HepG2 (cell line): ENCODE measurements around the gene EPHB3. TPM values are rescaled to one million over a fixed set of nuclear protein-coding genes. Genes with fewer than 3 reads are reported as not detected.

Source experiments
- ATAC-seq: fragments of 200-7000 bp; cut with Tn5 transposase; 3 replicates; pipeline ENCODE4 v1.9.1; 2020; ENCODE audit warnings: mild to moderate bottlenecking, moderate library complexity
- BruUV-seq: library from RNA; stranded (reverse); fragments of 400-500 nt; replicated peaks from 2 replicates; lab custom pipeline; 2021; lab: Mats Ljungman, UMichigan
- CTCF ChIA-PET: fragments of 300-600 bp; formaldehyde crosslinking; extraction: SDS; loops from one replicate; lab custom pipeline; 2021; ENCODE audit warnings: low total read pairs, inconsistent platforms, low intra/inter-chr PET ratio; lab: Yijun Ruan, JAX
- POLR2A ChIA-PET: fragments of 350-600 bp; sonication (Branson Sonifier 250); formaldehyde crosslinking; loops from one replicate; lab custom pipeline; 2020; ENCODE audit warnings: antibody characterized with exemption, inconsistent platforms; lab: Yijun Ruan, JAX
- DNase-seq: peaks from one replicate; pipeline ENCODE4 v3.0.0-alpha.2; 2015; ENCODE audit warnings: low spot score
- FAIRE-seq: peaks from 3 replicates; lab custom pipeline; 2011; peaks lifted over from hg19 to GRCh38; lab: Jason Lieb, UNC
- H2AFZ ChIP-seq: one replicate; pipeline ENCODE4 v1.6.1; 2011; ENCODE audit warnings: low read length, inconsistent platforms
- H3K27ac ChIP-seq: fragments of 300-600 bp; 3 replicates; pipeline ENCODE4 v1.8.0; 2011; ENCODE audit warnings: mixed run types, mild to moderate bottlenecking, mixed read lengths, low read length, inconsistent platforms; ENCODE audit not compliant: insufficient read depth; ENCODE audit errors: extremely low read length
- H3K27me3 ChIP-seq, 2 experiments: fragments of 200-600 bp in 1 of 2; 2 replicates in 1 of 2; 3 replicates in 1 of 2; pipeline versions ENCODE4 v1.6.0 to v1.8.0; 2011; ENCODE audit warnings: low read length in 2 of 2, mild to moderate bottlenecking in 2 of 2, moderate library complexity in 2 of 2, inconsistent platforms in 1 of 2; ENCODE audit not compliant: insufficient read depth in 2 of 2, control insufficient read depth in 1 of 2
- H3K36me3 ChIP-seq, 2 experiments: fragments of 200-600 bp in 1 of 2; replicated peaks in 1 of 2; 2 replicates in 1 of 2; 3 replicates in 1 of 2; pipeline versions ENCODE4 v1.5.1 to v1.8.0; 2011; ENCODE audit warnings: low read length in 2 of 2, inconsistent platforms in 1 of 2; ENCODE audit not compliant: insufficient read depth in 2 of 2, control insufficient read depth in 1 of 2
- H3K4me1 ChIP-seq: 2 replicates; pipeline ENCODE4 v1.5.1; 2012; ENCODE audit warnings: low read length, inconsistent platforms; ENCODE audit not compliant: insufficient read depth
- H3K4me2 ChIP-seq: 2 replicates; pipeline ENCODE4 v1.6.0; 2011; ENCODE audit warnings: low read depth, low read length, inconsistent platforms
- H3K4me3 ChIP-seq, 3 experiments: fragments of 200-600 bp in 1 of 3; sonication (generic), shearing (Covaris generic) in 1 of 3; replicated peaks in 1 of 3; 2 replicates each; pipeline ENCODE4 v1.5.1; 2011 to 2016; ENCODE audit warnings: low read length in 3 of 3, inconsistent platforms in 2 of 3, low read depth in 2 of 3, mild to moderate bottlenecking in 2 of 3, control low read depth in 1 of 3, mixed read lengths in 1 of 3; ENCODE audit not compliant: insufficient read depth in 1 of 3
- H3K79me2 ChIP-seq: one replicate; pipeline ENCODE4 v1.6.1; 2011; ENCODE audit warnings: low read length, inconsistent platforms; ENCODE audit not compliant: insufficient read depth
- H3K9ac ChIP-seq: 2 replicates; pipeline ENCODE4 v1.6.0; 2011; ENCODE audit warnings: mild to moderate bottlenecking, low read depth, low read length, inconsistent platforms; ENCODE audit not compliant: insufficient read depth
- H3K9me3 ChIP-seq: 2 replicates; pipeline ENCODE4 v1.5.1; 2012; ENCODE audit warnings: mild to moderate bottlenecking, low read length
- H4K20me1 ChIP-seq: 2 replicates; pipeline ENCODE4 v1.6.0; 2011; ENCODE audit warnings: inconsistent platforms, mild to moderate bottlenecking, low read length, moderate library complexity; ENCODE audit not compliant: insufficient read depth
- ARNT2 ChIP-seq: sonication (generic); formaldehyde crosslinking; IDR thresholded peaks from 2 replicates; pipeline ENCODE4 v1.8.0; 2022; ENCODE audit warnings: mild to moderate bottlenecking, low read depth, missing genetic modification reagents, moderate library complexity
- ATAD3A ChIP-seq: sonication (generic); formaldehyde crosslinking; IDR thresholded peaks from 2 replicates; pipeline ENCODE4 v1.4.0; 2020; ENCODE audit warnings: missing genetic modification reagents
- ATF7 ChIP-seq, 2 experiments: fragments of 450-650 bp in 1 of 2; sonication (generic) in 1 of 2; formaldehyde crosslinking in 1 of 2; IDR thresholded peaks; 2 replicates each; pipeline versions ENCODE4 v1.4.0 to v1.6.1; 2016 to 2020; ENCODE audit warnings: antibody characterized with exemption in 1 of 2, mild to moderate bottlenecking in 1 of 2, missing genetic modification reagents in 1 of 2
- ETV5 ChIP-seq: IDR thresholded peaks from 2 replicates; pipeline ENCODE4 v1.6.1; 2018; ENCODE audit warnings: missing biosample characterization, missing genetic modification reagents, inconsistent platforms, borderline replicate concordance
- FOXA1 ChIP-seq, 2 experiments: fragments of 450-650 bp in 1 of 2; sonication (generic) in 1 of 2; formaldehyde crosslinking in 1 of 2; IDR thresholded peaks; 2 replicates each; pipeline versions ENCODE4 v1.4.0 to v1.6.1; 2016 to 2020; ENCODE audit warnings: missing genetic modification reagents in 1 of 2
- FOXK2 ChIP-seq: fragments of 450-650 bp; IDR thresholded peaks from 2 replicates; pipeline ENCODE4 v1.6.1; 2016
- GATA4 ChIP-seq: sonication (generic); IDR thresholded peaks from 2 replicates; pipeline ENCODE4 v1.6.1; 2016; ENCODE audit warnings: antibody characterized with exemption, low read depth, borderline replicate concordance
- HDAC6 ChIP-seq: fragments of 200-600 bp; sonication (generic); IDR thresholded peaks from 2 replicates; pipeline ENCODE4 v1.7.0; 2017; ENCODE audit warnings: mild to moderate bottlenecking, antibody characterized with exemption, low read length, low read depth
- IRX3 ChIP-seq: sonication (generic); formaldehyde crosslinking; IDR thresholded peaks from 2 replicates; pipeline ENCODE4 v1.8.1; 2023; ENCODE audit warnings: mild to moderate bottlenecking, low read depth, missing genetic modification reagents, borderline replicate concordance
- KDM6A ChIP-seq: IDR thresholded peaks from 2 replicates; pipeline ENCODE4 v1.6.1; 2016; ENCODE audit warnings: low read depth
- NR2C2 ChIP-seq: sonication (generic); formaldehyde crosslinking; IDR thresholded peaks from 2 replicates; pipeline ENCODE4 v1.4.0; 2020; ENCODE audit warnings: missing genetic modification reagents, mild to moderate bottlenecking, moderate library complexity, borderline replicate concordance
- POGZ ChIP-seq: sonication (generic); formaldehyde crosslinking; IDR thresholded peaks from 2 replicates; pipeline ENCODE4 v1.4.0; 2020; ENCODE audit warnings: mild to moderate bottlenecking, missing genetic modification reagents
- ZNF260 ChIP-seq: sonication (generic); formaldehyde crosslinking; IDR thresholded peaks from 2 replicates; pipeline ENCODE4 v1.4.0; 2020; ENCODE audit warnings: missing genetic modification reagents, low read depth, mild to moderate bottlenecking, borderline replicate concordance
- ZNF547 ChIP-seq: sonication (generic); formaldehyde crosslinking; IDR thresholded peaks from 2 replicates; pipeline ENCODE4 v1.5.1; 2020; ENCODE audit warnings: mild to moderate bottlenecking, missing genetic modification reagents
- ZNF569 ChIP-seq: sonication (generic); formaldehyde crosslinking; IDR thresholded peaks from 2 replicates; pipeline ENCODE4 v1.5.0; 2020; ENCODE audit warnings: mild to moderate bottlenecking, missing genetic modification reagents, moderate library complexity, borderline replicate concordance
- ZNF720 ChIP-seq: sonication (generic); formaldehyde crosslinking; IDR thresholded peaks from 2 replicates; pipeline ENCODE4 v1.4.0; 2020; ENCODE audit warnings: missing genetic modification reagents
- WGBS: methylation state at CpG from one replicate; pipeline ENCODE4 v1.1.6; 2017; ENCODE audit warnings: low lambda C conversion rate; 5-methylcytosine and 5-hydroxymethylcytosine counted together
- in situ Hi-C: cut with HindIII; loops from 2 replicates; pipeline ENCODE4 v1.10.0; 2017; ENCODE audit warnings: low pct_unique_long_range_greater_than_20kb; ENCODE audit not compliant: extremely low pct_ligation_motif_present
- intact Hi-C: fragments of 100-400 bp; cut with micrococcal nuclease; formaldehyde crosslinking; loops from one replicate; pipeline ENCODE4 v1.10.0; 2022; ENCODE audit not compliant: unreplicated experiment
- polyA plus RNA-seq, 8 experiments: library from polyadenylated mRNA; depleted of rRNA in 3 of 8; stranded (reverse) in 7 of 8; unstranded in 1 of 8; fragments of >200 nt; fragmentation: Illumina TruSeq in 4 of 8; extraction: Trizol in 4 of 8; gene quantifications; 2 replicates each; pipeline versions ENCODE4 v1.2.1 to v1.2.3, GENCODE V29; 2011 to 2016; ENCODE audit warnings: low read depth in 4 of 8, missing spikeins in 1 of 8, mixed read lengths in 1 of 8; ENCODE audit not compliant: insufficient read depth in 1 of 8
- total RNA-seq, 5 experiments: library from RNA; depleted of rRNA; stranded (reverse); fragments of >200 nt; fragmentation: Illumina TruSeq; extraction: Trizol; gene quantifications; 2 replicates each; pipeline ENCODE4 v1.2.3, GENCODE V29; 2016; ENCODE audit warnings: low read depth in 1 of 5
- TF ChIP-seq, protein P1 (sequence below): sonication (generic); formaldehyde crosslinking; IDR thresholded peaks from 2 replicates; pipeline ENCODE4 v1.4.0; 2020; ENCODE audit warnings: missing genetic modification reagents
- TF ChIP-seq, protein P2 (sequence below): sonication (generic); formaldehyde crosslinking; IDR thresholded peaks from 2 replicates; pipeline ENCODE4 v1.8.1; 2023; ENCODE audit warnings: mild to moderate bottlenecking, missing genetic modification reagents

EPHB3 gene
- total and polyA plus RNA-seq, 2 of the 13 experiments (the other 11 are each of a cell fraction or from before 2014, with no cell fraction given) = 0.01 TPM; not detected in 1

- TF ChIP-seq, protein P1, sequence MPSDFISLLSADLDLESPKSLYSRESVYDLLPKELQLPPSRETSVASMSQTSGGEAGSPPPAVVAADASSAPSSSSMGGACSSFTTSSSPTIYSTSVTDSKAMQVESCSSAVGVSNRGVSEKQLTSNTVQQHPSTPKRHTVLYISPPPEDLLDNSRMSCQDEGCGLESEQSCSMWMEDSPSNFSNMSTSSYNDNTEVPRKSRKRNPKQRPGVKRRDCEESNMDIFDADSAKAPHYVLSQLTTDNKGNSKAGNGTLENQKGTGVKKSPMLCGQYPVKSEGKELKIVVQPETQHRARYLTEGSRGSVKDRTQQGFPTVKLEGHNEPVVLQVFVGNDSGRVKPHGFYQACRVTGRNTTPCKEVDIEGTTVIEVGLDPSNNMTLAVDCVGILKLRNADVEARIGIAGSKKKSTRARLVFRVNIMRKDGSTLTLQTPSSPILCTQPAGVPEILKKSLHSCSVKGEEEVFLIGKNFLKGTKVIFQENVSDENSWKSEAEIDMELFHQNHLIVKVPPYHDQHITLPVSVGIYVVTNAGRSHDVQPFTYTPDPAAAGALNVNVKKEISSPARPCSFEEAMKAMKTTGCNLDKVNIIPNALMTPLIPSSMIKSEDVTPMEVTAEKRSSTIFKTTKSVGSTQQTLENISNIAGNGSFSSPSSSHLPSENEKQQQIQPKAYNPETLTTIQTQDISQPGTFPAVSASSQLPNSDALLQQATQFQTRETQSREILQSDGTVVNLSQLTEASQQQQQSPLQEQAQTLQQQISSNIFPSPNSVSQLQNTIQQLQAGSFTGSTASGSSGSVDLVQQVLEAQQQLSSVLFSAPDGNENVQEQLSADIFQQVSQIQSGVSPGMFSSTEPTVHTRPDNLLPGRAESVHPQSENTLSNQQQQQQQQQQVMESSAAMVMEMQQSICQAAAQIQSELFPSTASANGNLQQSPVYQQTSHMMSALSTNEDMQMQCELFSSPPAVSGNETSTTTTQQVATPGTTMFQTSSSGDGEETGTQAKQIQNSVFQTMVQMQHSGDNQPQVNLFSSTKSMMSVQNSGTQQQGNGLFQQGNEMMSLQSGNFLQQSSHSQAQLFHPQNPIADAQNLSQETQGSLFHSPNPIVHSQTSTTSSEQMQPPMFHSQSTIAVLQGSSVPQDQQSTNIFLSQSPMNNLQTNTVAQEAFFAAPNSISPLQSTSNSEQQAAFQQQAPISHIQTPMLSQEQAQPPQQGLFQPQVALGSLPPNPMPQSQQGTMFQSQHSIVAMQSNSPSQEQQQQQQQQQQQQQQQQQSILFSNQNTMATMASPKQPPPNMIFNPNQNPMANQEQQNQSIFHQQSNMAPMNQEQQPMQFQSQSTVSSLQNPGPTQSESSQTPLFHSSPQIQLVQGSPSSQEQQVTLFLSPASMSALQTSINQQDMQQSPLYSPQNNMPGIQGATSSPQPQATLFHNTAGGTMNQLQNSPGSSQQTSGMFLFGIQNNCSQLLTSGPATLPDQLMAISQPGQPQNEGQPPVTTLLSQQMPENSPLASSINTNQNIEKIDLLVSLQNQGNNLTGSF (CRISPR knock-in tag) = no peak
- TF ChIP-seq ZNF569 = no peak
- no peak for TF ChIP-seq ATF7 (IDR thresholded peaks at IDR 0.05)
- no peak for TF ChIP-seq ATF7 (CRISPR knock-in tag; IDR thresholded peaks at IDR 0.05)
- TF ChIP-seq NR2C2 (CRISPR knock-in tag) = no peak
Measured at GRCh38 chr3:184593928-184594303, 32.3 kb downstream of the EPHB3 start (continued).

DNA sequence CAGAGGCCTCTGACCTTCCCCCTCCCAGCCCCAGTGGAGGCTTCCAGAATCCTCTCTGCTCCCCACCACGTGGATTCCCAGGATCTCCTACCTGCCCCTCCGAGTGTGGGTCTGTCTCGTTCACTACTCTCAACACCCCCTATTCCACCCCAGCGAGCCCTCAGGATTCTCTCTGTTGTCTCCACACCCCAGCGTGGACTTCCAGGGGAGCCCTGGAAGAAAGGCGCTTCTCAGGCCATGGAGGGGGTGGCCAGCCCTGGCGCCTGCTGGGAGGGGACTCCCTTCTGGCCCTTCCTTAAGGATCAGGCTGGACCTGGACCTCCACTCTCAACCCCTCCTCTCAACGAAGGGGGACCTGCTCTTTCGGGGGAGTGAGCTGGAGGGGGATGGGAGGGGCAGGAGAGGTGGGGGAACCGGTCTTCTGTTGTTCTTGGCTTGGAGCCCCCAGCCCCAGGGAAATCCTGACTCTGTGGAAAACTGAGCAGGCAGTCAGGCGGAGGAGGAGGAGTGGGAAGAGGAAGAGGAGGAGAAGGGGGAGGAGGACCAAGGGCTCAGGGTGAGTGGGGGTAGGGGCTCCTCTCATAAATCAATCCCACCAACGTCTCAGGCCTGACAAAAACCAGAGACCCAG is 32.9 kb downstream of the EPHB3 start:
- POLR2A ChIA-PET = no interaction called here
- no peak for FAIRE-seq
- Histone ChIP-seq H3K36me3 (no peaks in the 10 kb centered on the region), H3K4me3 (no peak overlapping the region), H3K9me3 (no peaks in the 10 kb centered on the region), H3K9ac (no peak overlapping the region), H3K4me2 (no peak overlapping the region), H4K20me1 (no peaks in the 10 kb centered on the region), H3K79me2 (no peaks in the 10 kb centered on the region), H3K4me1 (no peaks in the 10 kb centered on the region), H2AFZ (no peak overlapping the region), H3K27me3 (peaks cover 1 to 38% of the 10 kb centered on the region in 2 experiments; a peak in 2 of 5 replicates), H3K27ac (no peak overlapping the region)
- no peak for ATAC-seq
- CTCF ChIA-PET = no interaction called here
- TF ChIP-seq GATA4 (no peak), ATAD3A (CRISPR knock-in tag) (no peak), FOXK2 (no peak), ZNF260 (CRISPR knock-in tag) (no peak), ZNF547 (no peak), POGZ (CRISPR knock-in tag) (no peak), FOXA1 (IDR thresholded peaks at IDR 0.05) (no peak), FOXA1 (CRISPR knock-in tag; IDR thresholded peaks at IDR 0.05) (no peak), ARNT2 (CRISPR knock-in tag) (no peak), IRX3 (no peak), ZNF720 (CRISPR knock-in tag) (no peak), KDM6A (CRISPR knock-in tag) (no peak), HDAC6 (no peak), ETV5 (CRISPR knock-in tag) (no peak)
- TF ChIP-seq, protein P2, sequence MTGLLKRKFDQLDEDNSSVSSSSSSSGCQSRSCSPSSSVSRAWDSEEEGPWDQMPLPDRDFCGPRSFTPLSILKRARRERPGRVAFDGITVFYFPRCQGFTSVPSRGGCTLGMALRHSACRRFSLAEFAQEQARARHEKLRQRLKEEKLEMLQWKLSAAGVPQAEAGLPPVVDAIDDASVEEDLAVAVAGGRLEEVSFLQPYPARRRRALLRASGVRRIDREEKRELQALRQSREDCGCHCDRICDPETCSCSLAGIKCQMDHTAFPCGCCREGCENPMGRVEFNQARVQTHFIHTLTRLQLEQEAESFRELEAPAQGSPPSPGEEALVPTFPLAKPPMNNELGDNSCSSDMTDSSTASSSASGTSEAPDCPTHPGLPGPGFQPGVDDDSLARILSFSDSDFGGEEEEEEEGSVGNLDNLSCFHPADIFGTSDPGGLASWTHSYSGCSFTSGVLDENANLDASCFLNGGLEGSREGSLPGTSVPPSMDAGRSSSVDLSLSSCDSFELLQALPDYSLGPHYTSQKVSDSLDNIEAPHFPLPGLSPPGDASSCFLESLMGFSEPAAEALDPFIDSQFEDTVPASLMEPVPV (CRISPR knock-in tag) = no peak
- DNase-seq = no peak
- BruUV-seq = no TSS peak
- WGBS = 8% methylated on average over 12 of the region's 12 CpGs
- in situ Hi-C loops (no loop called here), intact Hi-C loops (no loop called here)
